Measurements from ENCODE around the gene RIPOR3.

RIPOR3 gene

DNA sequence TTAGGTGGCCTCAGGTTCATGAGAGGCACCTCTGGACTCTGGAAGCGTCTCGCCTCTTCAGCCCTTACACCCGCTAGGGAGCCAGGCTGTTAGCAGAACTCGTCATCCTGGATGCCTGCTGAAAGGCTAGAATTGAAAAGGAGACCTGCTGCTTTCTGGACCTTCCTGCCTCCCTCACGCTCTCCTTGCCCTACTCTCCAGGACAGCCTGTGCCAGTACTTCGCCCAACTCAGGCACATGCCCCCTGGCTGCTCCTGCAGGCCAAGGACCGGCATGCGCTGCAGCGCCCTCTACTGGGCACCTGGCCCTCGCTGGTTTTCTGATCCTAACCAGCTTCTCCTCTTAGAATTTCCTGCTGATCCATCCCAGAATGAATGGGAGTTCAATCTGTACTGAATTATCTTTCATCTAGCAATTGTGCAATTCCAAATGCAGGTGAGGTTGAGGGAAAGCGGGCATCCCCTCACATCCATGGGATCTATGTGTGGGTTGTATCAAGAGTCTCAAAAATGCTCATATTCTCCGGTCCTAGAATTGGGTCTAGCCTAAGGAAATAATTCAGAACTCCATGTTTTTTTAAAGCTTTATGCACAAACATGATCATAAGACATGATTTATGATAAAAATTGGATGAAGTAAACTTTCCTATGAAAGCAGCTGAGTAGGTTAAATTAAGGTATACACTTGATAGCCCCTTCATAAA lies 103.2 kb downstream of the RIPOR3 start:
- peak; percentile 74 for DNase-seq (ENCODE audit: low spot score)

- DNase-seq (ENCODE audit: low spot score), result no peak
Observed at GRCh38 chr20:50587291-50587961, 103.9 kb downstream of the RIPOR3 start.

- no peak for DNase-seq (ENCODE audit: low spot score)
Observed at GRCh38 chr20:50586531-50587232, 104.7 kb downstream of the RIPOR3 start.

- DNase-seq (ENCODE audit: low spot score), result no peak
Observed at GRCh38 chr20:50585678-50586077, 105.7 kb downstream of the RIPOR3 start.

DNA sequence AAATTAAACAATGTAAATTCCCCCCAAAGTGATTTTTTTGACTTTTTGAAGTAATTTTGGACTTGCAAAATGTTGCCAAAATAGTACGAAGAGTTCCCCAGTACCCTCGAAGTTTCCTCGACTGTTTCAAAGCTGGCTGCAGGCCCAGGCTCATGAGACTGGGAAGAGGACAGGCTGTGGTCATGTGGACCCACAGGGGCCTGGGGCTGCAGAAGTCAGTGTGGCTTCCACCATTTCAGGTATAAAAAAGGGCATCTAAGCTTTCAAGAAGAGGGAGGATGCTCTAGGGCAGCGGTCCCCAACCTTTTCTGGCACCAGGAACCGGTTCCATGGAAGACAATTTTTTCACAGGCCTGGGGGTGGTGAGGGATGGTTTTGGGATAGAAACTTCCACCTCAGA lies 106.1 kb downstream of the RIPOR3 start:
- no peak for DNase-seq (ENCODE audit: low spot score)

DNA sequence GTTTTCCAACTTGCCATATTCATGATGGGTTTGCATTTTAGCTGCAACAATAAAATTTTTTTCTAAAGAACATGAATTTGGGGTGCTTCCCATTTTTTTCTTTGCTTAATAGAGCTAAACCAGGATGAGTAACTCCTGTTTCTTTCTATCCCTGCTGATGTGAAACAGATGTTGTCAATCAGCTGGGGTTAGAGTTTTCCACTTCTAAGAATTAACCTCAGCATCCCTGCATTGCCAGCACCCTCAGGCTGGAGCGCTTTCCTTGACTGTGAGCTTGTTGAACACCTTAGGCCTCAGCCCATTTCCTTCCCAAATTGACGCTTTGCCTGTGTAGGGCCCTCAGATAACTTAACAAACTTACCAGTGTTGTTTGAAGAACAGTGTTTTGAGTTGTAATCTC lies 106.7 kb downstream of the RIPOR3 start:
- DNase-seq (ENCODE audit: low spot score), result no peak

- DNase-seq (ENCODE audit: low spot score), result no peak
Observed at GRCh38 chr20:50583442-50584150, 107.7 kb downstream of the RIPOR3 start.

DNA sequence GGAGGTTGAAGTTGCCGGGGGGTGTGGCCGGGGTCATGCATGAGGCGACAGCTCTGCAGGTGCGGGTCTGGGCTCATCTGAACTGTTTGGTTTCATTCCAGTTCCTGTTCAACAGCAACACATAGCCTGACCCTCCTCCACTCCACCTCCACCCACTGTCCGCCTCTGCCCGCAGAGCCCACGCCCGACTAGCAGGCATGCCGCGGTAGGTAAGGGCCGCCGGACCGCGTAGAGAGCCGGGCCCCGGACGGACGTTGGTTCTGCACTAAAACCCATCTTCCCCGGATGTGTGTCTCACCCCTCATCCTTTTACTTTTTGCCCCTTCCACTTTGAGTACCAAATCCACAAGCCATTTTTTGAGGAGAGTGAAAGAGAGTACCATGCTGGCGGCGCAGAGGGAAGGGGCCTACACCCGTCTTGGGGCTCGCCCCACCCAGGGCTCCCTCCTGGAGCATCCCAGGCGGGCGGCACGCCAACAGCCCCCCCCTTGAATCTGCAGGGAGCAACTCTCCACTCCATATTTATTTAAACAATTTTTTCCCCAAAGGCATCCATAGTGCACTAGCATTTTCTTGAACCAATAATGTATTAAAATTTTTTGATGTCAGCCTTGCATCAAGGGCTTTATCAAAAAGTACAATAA lies 108.6 kb downstream of the RIPOR3 start:
- DNase-seq (ENCODE audit: low spot score), result no peak

DNA sequence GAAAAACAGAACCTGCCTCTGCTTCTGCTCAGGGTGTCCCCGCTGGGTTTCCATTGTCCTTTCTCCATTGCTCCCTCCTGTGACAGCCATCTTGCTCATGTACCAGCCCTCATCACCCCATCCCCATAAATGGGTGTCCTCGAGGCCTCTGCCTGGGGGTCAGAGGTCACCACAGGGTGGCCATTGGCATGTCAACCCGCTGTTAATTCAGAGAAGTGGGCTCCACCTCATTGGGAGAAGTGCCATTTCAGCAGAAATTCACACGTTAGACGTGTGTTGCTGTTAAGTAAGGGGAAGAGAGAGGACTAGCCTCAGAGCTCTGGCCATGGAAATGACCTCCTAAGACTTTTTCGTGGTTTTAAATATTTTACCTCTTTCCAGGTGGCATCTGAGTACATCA lies 109.2 kb downstream of the RIPOR3 start:
- DNase-seq (ENCODE audit: low spot score), result no peak

DNA sequence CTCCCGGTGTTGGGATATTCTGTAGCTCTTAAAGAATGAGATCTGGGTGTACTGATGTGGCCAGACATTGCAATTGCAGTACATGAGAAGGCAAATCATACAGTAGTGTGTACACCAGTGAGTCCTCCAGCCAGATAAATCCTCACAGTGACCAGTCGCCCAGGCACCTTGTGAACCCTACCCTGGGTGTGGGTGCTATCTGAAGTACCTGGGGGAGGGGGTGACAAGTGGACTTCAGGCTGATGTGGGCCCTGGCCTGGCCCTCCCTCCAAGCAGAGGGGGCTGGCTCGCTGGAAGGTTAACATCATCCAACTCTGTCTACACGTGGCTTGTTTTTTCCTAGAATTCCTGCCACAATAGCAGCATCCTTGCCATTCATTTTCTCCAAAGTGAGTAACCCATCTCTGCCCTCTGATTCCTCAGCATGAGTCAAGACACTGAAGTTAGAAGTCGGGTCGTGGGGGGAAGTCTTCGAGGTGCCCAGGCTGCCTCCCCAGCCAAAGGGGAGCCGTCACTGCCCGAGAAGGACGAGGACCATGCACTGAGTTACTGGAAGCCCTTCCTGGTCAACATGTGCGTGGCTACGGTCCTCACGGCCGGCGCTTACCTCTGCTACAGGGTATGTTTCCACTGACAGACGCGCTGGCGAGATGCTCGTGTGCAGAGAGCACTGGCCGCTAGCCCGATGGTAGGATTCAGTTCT lies 110.3 kb downstream of the RIPOR3 start:
- DNase-seq (ENCODE audit: low spot score), result no peak

DNA sequence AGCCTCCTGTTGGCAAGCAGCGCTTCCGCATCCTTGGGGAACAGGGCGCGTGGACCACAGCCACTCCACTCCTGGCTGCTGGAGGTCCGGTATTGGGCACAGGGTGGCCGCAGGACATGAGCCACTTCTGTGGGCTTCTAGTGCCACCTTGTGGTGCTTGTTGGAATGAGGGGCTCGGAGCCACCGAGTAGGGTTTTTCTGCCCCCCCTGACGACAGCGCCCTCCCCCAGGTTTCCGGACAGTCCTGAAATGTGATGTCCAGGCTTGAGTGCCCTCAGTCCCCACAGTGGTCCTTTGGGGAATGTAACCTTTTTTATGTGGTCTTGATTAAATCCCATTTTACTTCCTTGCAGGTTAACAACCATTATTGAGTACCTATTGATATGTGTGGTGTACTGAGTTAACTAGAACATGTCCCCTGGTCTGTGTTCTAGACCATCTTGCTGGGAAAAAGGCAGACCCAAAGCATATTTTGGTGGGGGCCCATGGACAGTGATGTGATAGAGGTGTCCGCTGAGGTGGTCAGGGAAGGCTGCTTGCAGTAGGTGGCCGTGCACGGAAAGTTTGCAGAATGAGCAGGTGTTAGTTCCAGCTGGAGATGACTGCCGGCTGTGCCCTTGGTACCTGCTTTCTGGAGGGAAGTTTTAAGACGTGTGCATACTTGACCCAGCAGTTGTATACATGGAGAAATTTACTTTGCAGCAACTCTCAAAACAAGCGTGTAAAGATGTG lies 111.2 kb downstream of the RIPOR3 start:
- peak; percentile 48 for DNase-seq (ENCODE audit: low spot score)

- DNase-seq (ENCODE audit: low spot score), result no peak
Observed at GRCh38 chr20:50579511-50579910, 111.8 kb downstream of the RIPOR3 start.

DNA sequence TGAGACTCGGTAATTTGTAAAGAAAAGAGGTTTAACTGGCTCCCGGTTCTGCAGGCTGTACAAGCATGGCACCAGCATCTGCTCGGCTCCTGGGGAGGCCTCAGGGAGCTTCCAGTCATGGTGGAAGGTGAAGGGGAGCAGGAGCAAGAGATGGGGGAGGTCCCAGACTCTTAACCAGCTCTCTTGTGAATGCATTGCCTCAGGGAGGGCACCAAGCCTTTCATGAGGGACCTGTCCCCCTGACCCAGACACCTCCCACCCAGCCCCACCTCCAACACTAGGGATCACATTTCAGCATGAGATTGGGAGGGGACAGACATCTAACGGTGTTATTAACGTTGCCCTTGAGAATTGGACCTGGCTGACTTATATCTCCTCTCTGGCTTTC lies 112.6 kb downstream of the RIPOR3 start:
- no peak for DNase-seq (ENCODE audit: low spot score)

DNA sequence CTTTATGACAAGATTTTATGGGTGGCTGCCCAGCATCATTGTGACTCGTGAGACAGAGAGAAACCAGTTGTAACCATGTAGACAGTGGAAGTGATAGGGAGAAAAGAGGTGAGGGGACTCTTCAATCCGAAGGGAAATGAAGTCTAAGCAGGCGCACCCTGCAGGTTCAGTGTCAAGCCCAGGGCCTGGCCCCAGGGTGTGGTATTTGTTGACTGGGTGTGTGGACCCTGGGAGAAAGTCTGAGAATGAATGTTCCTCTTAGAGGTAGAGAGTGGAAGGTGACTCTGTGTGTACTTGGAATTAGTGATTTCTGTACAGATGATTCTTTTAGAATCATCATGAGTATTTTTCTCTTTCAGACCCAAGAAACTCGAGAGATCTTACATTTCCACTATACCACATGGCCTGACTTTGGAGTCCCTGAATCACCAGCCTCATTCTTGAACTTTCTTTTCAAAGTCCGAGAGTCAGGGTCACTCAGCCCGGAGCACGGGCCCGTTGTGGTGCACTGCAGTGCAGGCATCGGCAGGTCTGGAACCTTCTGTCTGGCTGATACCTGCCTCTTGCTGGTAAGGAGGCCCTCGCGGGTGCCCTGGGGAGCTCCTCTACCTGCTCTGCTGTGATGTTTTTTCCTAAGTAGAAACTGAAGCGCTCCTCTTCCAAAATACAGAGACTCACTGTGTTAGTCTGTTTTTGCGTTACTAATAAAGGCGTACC lies 113.1 kb downstream of the RIPOR3 start:
- no peak for DNase-seq (ENCODE audit: low spot score)

GRCh38 chr20:50577175-50578018 lies 113.9 kb downstream of the RIPOR3 start:
- DNase-seq (ENCODE audit: low spot score), result no peak

- DNase-seq (ENCODE audit: low spot score), result peak; percentile 52
Observed at GRCh38 chr20:50575865-50576720, 115.2 kb downstream of the RIPOR3 start.

GRCh38 chr20:50574586-50574985 lies 116.8 kb downstream of the RIPOR3 start:
- no peak for DNase-seq (ENCODE audit: low spot score)

GRCh38 chr20:50574108-50574507 lies 117.2 kb downstream of the RIPOR3 start:
- DNase-seq (ENCODE audit: low spot score), result no peak

Measured in RKO (cell line).